Measurements from ENCODE around the gene F11R.
A peak's percentile ranks its signal among the peaks of the same experiment; 100 is the strongest.
"Not testable (repeated sequence)": the region's sequence is repeated elsewhere in the genome, so short reads cannot be mapped to it uniquely, and the experiment has no call there.

F11R gene

DNA sequence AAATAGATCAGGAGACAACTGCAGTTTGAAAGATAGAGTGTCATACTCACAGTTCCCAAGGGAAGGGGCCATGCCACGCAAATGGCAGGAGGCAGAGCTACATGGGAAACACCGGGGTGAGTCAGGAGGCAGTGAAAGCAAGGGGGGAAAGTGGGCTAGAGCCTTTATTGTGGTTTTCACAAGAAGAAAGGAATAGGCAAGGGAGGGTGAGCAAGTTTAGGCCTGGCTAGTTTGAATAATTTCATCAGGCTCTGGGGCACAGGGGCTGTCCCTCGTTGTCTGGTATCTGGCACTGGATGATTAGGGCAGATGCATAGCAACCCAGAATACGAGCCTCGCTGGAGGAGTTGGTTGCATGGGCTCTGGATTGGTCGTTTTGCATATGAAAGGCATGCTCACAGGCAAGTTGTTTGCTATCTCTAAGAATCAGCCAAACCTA lies 49.3 kb downstream of the F11R start:
- DNase-seq (ENCODE audit: low read depth in 2 of 2), result peak; percentile 28 to 29

DNA sequence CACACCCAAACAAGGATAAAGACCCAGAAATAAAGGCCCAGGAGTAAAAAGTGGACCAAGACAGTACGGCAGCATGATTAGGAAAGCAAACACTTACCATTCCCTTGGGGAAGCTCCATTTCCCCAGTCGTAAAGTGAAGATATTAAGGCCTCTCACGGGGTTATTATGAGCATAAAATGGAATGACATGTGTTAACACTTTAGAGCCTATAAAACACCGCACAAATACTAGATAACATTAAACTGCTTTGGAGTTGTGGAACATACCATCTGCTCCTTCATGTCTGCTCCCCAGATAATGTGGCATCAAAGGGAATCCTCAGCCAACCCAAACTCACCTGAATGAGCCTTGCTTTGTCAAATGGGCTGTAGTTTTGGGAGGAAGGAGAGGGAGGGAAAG lies 57.4 kb downstream of the F11R start:
- no peak for DNase-seq (ENCODE audit: low read depth in 2 of 2)

DNA sequence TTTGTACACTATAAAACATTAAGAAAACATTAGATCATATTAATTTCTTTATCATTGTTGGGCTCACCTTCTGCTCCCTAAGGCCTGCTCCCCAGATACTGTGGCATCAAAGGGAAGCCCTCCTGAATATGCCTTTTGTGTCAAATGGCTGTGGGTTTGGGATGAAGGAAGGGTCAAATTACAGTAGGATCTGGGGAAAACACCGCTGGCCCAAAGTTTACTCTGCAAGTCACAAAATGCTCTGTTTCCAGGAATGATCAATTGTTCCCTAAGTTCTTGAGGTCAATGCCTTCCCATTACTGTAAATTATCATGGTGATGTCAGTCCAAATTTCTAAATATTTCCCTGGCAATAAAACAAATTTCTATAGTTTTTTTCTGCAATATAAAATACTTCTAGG lies 59.5 kb downstream of the F11R start:
- no peak for DNase-seq (ENCODE audit: low read depth in 2 of 2)

DNA sequence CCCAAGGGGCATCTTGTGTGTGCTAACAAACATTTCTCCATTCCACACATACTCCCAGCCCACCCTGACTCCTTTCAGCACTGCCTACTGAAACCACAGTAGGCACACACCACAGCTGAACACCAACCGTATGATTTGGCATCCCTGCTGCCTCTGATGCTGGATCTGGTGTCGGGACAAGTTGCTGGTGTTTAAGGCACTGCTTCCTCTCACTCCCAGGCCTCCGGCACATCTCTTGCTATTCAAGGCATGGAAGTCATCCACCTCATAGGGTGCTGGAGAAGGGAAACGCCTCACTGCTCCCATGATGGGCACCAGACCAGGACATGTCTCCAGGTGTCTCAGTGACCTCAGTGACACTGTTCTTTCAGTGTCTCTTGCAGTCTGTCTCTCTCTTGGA lies 64.0 kb downstream of the F11R start:
- no peak for DNase-seq (ENCODE audit: low read depth in 2 of 2)

DNA sequence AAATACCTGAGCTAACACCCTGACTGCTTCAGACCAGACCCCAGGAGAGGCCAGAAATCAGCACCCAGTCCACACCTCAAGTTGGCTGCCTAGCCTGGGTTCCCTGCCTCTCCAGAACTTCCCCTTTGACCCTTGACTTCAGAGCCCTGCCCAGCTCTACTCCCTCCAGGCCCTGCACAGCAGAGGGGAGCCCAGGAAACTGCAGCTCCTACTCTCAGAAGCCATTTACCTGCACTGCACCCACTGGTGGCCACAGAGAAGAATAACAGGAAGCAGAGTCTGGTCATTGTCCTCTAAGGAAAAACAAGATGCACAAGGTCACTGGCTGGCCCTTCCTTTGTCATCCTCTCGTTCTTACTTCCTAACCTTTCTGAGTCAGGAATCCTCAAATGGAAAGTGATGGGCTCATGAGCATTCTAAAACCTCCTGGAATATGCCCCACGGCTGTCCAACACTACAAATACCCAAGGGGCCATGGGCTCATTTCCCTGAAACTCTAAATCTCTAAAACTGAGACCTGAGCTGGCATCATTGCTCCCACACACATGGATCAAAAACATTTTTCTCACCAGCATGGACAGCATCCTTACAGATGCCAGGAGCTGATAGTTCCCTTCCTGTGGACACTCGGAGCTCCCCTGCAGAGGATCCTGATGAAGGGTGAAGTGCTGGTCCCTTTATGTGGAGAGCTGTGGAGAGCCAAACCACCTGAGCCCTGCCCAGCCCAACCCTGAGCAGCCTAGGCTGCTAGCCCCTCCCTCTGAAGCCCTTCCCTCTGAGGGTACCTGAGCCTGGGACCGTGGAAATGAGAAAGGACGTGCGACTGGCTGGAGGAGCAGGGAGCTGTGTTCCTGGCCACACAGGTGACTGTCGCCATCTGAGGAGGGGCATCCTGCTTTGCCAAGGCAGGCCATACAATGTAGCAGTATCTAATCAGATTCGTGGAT lies 66.5 kb downstream of the F11R start, which contains the start of gene ITLN2:
ITLN2 (minus strand) TSS at position 652 of the 947 bp plus-strand sequence; CDS start at position 584, 68 bp downstream.
- DNase-seq (ENCODE audit: low read depth in 2 of 2), result peak; percentile 11 to 12

DNA sequence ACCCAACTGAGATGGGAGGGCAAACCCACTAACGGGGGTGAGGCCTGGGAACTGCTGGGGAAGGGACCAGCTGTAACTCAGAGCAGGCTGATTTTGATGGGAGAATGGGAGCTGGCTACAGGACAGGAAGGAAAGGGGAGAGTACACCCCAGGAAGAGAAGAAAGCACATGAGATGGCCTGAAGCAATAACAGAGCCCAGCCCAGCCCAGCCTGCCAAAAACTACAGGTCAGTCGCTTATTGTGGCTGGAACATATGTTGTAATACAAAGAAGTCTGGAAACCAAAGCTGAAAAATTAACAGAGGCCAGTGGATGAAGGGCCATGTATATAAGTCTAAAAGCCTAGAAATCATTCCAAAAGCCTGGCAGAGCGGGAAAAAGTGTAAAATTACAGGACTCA lies 67.9 kb downstream of the F11R start:
- no peak for DNase-seq (ENCODE audit: low read depth in 2 of 2)

DNA sequence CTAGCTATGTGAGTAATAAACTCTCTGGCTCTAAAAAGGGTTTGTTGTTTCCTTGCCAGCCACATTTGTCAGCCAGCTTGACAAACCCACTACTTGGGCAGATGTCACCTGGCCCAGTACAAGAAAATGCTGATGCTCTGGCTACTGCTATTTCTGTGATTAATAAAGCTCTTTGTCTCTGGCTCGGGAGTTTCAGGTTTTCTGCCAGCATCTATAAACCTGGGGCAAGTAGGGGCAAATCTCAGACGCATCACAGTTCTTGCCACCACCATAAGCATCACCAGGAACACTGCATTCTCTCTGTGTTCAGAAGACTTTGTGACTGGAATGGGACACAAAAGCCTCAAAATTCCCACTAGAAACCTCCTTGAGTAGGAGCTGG lies 68.8 kb downstream of the F11R start:
- DNase-seq (ENCODE audit: low read depth in 2 of 2), result no peak

DNA sequence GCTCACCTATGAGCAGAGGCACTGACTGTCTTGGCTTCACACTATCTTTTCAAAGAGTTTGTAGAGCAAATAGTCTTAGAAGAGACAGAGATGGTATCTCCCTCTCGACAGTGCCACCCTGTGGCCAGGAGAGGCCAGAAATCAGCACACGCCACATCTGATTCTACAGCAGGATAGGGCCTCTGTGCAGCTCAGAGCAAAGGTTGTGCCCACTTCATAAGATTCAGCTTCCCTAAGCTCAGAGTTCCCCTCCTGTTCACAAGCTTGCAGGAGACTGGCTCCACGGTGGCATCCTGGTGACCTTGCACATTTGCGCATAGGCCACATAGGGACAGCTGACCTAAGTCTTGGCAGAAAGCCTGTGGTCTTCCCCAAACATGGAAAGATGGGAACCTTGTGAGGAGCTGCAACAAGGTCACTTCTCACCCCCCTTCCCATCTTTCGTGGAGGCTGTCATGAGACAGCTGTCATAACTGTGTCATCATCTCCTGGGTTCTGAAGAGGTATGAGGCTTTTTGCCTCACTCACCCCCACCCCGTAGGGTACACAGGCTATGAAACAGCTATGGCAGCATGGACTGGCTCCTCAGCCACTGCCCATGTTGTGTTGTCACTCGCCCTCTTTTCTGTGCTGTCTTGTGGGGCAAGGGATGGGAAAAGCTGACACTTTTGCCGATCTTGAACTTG lies 69.4 kb downstream of the F11R start:
- peak; percentile 49 for DNase-seq (ENCODE audit: low read depth in 2 of 2)

DNA sequence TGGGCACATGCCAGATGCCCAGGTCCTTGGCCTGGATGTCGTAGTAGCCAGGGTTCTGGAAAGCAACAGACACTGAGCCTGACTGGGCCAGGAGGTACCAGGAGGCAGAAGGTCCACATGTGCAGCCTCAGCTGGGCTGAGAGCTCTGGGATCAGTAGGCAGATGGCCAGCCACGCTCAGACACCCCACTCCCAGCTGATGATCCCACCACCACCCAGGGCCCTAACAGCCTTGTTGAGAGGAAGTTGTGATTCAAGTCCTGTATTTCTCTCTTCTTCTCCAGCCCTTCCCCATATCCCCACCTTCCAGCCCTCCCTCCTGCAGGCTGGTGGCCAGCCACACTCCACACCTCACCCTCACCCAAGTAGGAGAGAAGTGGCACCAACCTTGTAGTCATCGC lies 70.3 kb downstream of the F11R start:
- DNase-seq (ENCODE audit: low read depth in 2 of 2), result no peak

DNA sequence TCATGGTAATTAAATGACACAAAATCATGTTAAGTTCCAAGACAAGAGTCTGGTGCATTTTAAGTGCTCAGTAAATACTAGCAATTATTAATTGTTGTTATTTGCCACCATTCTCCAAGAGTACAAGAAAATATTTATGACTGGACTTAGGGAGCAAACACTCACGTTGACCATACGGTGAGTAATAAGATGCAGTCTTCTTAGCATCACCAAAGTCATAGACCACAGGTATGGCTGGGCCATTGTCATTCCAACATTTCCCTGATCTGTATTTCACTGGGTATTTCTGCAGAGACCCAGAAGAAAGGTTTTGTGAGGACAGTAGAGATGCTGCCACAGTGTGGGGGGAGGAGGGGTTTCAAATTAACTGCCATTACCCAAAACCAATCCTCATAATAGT lies 71.1 kb downstream of the F11R start:
- no peak for DNase-seq (ENCODE audit: low read depth in 2 of 2)

DNA sequence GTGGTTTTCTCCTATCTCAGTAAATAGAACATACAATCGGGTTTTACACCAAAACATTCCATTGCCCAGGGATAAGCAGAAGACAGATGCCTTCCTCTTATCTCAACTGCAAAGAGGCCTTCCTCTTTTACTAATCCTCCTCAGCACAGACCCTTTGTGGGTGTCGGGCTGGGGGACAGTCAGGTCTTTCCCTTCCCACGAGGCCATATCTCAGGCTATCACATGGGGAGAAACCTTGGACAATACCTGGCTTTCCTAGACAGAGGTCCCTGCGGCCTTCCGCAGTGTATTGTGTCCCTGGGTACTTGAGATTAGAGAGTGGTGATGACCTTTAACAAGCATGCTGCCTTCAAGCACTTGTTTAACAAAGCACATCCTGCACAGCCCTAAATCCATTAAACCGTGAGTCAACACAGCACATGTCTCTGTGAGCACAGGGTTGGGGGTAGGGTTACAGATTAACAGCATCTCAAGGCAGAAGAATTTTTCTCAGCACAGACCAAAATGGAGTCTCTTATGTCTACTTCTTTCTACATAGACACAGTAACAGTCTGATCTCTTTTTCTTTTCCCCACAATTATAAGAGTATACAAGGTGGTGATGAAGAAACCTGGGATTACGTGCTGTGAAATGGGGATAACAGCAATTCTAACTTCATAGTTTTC lies 71.6 kb downstream of the F11R start:
- DNase-seq (ENCODE audit: low read depth in 2 of 2), result not testable (repeated sequence)

DNA sequence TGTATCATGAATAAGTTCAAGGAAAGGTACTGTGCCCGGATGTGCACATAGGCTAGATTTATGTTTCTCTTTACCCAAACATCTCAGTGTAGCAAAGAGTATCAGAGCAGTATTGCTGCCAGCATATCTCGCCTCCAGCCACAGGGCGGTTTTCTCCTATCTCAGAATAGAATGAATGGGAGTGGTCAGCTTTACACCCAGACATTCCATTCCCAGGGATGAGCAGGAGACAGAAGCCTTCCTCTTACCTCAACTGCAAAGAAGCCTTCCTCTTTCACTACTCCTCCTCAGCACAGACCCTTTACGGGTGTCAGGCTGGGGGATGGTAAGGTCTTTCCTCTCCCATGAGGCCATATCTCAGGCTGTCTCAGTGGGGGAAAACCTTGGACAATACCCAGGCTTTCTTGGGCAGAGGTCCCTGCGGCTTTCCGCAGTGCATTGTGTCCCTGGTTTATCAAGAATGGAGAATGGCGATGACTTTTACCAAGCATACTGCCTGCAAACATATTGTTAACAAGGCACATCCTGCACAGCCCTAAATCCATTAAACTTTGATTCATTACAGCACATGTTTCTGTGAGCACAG lies 73.7 kb downstream of the F11R start:
- not testable (repeated sequence) for DNase-seq (ENCODE audit: low read depth in 2 of 2)

DNA sequence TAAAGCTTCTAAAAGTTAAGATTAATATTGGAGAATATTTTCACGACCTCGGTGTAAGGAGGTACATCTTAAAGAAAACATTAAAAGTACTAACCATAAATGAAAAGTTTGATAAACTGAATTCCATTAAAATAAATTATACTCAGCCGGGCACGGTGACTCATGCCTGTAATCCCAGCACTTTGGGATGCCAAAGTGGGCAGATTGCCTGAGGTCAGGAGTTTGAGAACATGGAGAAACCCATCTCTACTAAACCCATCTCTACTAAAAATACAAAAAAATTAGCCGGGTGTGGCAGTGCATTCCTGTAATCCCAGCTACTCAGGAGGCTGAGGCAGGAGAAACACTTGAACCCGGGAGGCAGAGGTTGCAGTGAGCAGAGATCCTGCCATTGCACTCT lies 75.1 kb downstream of the F11R start:
- not testable (repeated sequence) for DNase-seq (ENCODE audit: low read depth in 2 of 2)

Data from stimulated activated CD8-positive, alpha-beta memory T cell treated with anti-CD3 and anti-CD28 coated beads, Interleukin-2, amount 100 ng/mL, for 48 hours (primary cell).